Measurements from ENCODE around the gene NANOG.
"Not testable (repeated sequence)": the region's sequence is repeated elsewhere in the genome, so short reads cannot be mapped to it uniquely, and the experiment has no call there.

DNA sequence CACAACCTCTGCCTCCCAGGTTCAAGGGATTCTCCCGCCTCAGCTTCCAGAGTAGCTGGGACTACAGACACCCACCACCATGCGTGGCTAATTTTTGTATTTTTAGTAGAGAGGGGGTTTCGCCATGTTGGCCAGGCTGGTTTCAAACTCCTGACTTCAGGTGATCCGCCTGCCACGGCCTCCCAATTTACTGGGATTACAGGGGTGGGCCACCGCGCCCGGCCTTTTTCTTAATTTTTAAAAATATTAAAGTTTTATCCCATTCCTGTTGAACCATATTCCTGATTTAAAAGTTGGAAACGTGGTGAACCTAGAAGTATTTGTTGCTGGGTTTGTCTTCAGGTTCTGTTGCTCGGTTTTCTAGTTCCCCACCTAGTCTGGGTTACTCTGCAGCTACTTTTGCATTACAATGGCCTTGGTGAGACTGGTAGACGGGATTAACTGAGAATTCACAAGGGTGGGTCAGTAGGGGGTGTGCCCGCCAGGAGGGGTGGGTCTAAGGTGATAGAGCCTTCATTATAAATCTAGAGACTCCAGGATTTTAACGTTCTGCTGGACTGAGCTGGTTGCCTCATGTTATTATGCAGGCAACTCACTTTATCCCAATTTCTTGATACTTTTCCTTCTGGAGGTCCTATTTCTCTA is at the start of gene NANOG:
- not testable (repeated sequence) for TF ChIP-seq POLR2A, POLR2AphosphoS5 (IDR thresholded peaks at IDR 0.05)
- TF ChIP-seq, protein P1, sequence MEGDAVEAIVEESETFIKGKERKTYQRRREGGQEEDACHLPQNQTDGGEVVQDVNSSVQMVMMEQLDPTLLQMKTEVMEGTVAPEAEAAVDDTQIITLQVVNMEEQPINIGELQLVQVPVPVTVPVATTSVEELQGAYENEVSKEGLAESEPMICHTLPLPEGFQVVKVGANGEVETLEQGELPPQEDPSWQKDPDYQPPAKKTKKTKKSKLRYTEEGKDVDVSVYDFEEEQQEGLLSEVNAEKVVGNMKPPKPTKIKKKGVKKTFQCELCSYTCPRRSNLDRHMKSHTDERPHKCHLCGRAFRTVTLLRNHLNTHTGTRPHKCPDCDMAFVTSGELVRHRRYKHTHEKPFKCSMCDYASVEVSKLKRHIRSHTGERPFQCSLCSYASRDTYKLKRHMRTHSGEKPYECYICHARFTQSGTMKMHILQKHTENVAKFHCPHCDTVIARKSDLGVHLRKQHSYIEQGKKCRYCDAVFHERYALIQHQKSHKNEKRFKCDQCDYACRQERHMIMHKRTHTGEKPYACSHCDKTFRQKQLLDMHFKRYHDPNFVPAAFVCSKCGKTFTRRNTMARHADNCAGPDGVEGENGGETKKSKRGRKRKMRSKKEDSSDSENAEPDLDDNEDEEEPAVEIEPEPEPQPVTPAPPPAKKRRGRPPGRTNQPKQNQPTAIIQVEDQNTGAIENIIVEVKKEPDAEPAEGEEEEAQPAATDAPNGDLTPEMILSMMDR (IDR thresholded peaks at IDR 0.05): not testable (repeated sequence)

Measured in upper lobe of left lung (tissue), 4 donors.